ENCODE measurements around the gene SLC38A5. TPM values are rescaled to one million over a fixed set of nuclear protein-coding genes. Genes with fewer than 3 reads are reported as not detected.

Gene SLC38A5
- total RNA-seq, 1 donor from 2014 or later = 2.3 TPM

DNA sequence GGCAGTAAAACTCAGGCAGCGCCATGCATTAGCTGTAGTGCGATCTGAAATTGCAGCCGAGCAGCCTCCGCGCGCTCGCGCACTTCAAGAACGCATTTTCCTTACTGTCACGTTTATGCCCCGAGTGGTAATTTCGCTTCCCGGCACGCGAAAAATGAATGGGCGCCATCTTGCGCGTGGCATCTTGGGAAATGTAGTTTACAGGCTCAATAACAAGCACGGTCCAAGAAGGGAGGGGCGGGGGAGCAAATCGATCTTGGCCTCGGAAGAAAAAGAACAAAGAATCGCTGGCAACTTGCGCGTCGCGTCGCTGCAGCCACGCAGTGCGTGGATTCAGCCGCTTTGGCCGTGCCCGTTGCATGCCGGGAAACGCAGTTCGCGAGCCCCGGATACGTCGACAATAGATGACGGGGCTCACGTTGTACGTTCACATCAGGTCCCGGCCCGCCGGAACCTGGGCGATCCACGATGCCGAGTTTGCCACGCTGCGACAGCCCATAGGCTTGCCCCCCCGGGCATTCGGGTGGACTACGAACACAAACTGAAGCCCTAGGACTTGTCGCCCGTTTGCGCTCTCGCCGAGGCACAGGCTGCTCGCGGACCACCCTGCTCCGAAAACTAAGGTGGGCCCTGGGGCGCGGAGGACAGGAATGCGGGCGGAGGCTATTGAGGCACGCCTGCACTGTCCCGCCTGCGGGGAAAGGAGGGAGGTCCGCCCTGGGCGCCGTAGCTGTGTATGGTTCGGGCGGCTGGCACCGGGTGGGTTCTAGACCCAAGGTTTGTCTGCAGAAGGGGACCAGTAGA lies 5.9 kb upstream of the SLC38A5 start, which contains the start of gene FTSJ1:
FTSJ1 (plus strand) TSS at position 426 of the 804 bp plus-strand sequence. CDS start 1,849 bp downstream, outside the sequence.
- H2AFZ ChIP-seq (replicated peaks) = peak within 1 kb of the TSS; percentile 86

GRCh38 chrX:48475296-48475695 lies 5.2 kb upstream of the SLC38A5 start:
- Histone ChIP-seq H2AFZ (replicated peaks) (peak overlapping the region; percentile 86), H3K4me2 (peak overlapping the region; percentile 81), H3F3A (ENCODE audit: low read depth) (peaks cover 15% of the 10 kb centered on the region), H3K79me2 (ENCODE audit: low read depth) (peaks cover 22% of the 10 kb centered on the region), H3K4me3 (peak overlapping the region; percentile 62), H3K27me3 (no peaks in the 10 kb centered on the region), H3K9me3 (ENCODE audit: low read depth) (no peaks in the 10 kb centered on the region), H3K9ac (no peak overlapping the region), H3K4me1 (peaks cover 15% of the 10 kb centered on the region), H3K36me3 (no peaks in the 10 kb centered on the region), H4K20me1 (ENCODE audit: low read depth) (no peaks in the 10 kb centered on the region), H3K27ac (no peak overlapping the region)
- Mint-ChIP-seq H3K4me1 (peaks cover 36% of the 10 kb centered on the region), H3K9me3 (peaks cover 20% of the 10 kb centered on the region), H3K4me3 (peak overlapping the region; percentile 91), H3K27ac (no peak overlapping the region), H3K27me3 (ENCODE audit: insufficient read depth, low read depth) (peaks cover 5% of the 10 kb centered on the region), H3K36me3 (peaks cover 3% of the 10 kb centered on the region)
- no peak for DNase-seq (ENCODE audit: low spot score)
- no peak for TF ChIP-seq EZH2 (IDR thresholded peaks at IDR 0.05)
- no peak for TF ChIP-seq EZH2phosphoT487 (IDR thresholded peaks at IDR 0.05)
- TF ChIP-seq, protein P1, sequence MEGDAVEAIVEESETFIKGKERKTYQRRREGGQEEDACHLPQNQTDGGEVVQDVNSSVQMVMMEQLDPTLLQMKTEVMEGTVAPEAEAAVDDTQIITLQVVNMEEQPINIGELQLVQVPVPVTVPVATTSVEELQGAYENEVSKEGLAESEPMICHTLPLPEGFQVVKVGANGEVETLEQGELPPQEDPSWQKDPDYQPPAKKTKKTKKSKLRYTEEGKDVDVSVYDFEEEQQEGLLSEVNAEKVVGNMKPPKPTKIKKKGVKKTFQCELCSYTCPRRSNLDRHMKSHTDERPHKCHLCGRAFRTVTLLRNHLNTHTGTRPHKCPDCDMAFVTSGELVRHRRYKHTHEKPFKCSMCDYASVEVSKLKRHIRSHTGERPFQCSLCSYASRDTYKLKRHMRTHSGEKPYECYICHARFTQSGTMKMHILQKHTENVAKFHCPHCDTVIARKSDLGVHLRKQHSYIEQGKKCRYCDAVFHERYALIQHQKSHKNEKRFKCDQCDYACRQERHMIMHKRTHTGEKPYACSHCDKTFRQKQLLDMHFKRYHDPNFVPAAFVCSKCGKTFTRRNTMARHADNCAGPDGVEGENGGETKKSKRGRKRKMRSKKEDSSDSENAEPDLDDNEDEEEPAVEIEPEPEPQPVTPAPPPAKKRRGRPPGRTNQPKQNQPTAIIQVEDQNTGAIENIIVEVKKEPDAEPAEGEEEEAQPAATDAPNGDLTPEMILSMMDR (IDR thresholded peaks at IDR 0.05) = no peak

More for the DNA sequence above, 5.9 kb upstream of the SLC38A5 start, which contains the start of gene FTSJ1:
- Mint-ChIP-seq H3K27ac (peak within 1 kb of the TSS; percentile 85), H3K4me3 (peak within 1 kb of the TSS; percentile 91), H3K27me3 (ENCODE audit: insufficient read depth, low read depth) (peaks cover 5% of the 10 kb centered on the region), H3K36me3 (peaks cover 3% of the 10 kb centered on the region), H3K4me1 (peaks cover 36% of the 10 kb centered on the region), H3K9me3 (peaks cover 17% of the 10 kb centered on the region)
- TF ChIP-seq EZH2phosphoT487 (IDR thresholded peaks at IDR 0.05) = no peak
- TF ChIP-seq, protein P1 (IDR thresholded peaks at IDR 0.05) = no peak
- TF ChIP-seq EZH2 (IDR thresholded peaks at IDR 0.05) = no peak
- peaks cover 15% of the 10 kb centered on the region for H3K4me1 ChIP-seq
- H3K79me2 ChIP-seq (ENCODE audit: low read depth) = peaks cover 22% of the 10 kb centered on the region
- H4K20me1 ChIP-seq (ENCODE audit: low read depth) = no peaks in the 10 kb centered on the region
- H3K4me3 ChIP-seq = peak within 1 kb of the TSS; percentile 62
- peak; percentile 62 for DNase-seq (ENCODE audit: low spot score)
- H3K4me2 ChIP-seq = peak within 1 kb of the TSS; percentile 81
- peaks cover 15% of the 10 kb centered on the region for H3F3A ChIP-seq (ENCODE audit: low read depth)
- no peaks in the 10 kb centered on the region for H3K27me3 ChIP-seq
- no peaks in the 10 kb centered on the region for H3K9me3 ChIP-seq (ENCODE audit: low read depth)
- no peak within 1 kb of the TSS for H3K27ac ChIP-seq
- no peaks in the 10 kb centered on the region for H3K36me3 ChIP-seq
- peak within 1 kb of the TSS; percentile 57 for H3K9ac ChIP-seq

- Histone ChIP-seq H3K36me3 (no peaks in the 10 kb centered on the region), H4K20me1 (ENCODE audit: low read depth) (no peaks in the 10 kb centered on the region), H2AFZ (replicated peaks) (no peak overlapping the region), H3K4me1 (peaks cover 15% of the 10 kb centered on the region), H3K79me2 (ENCODE audit: low read depth) (peaks cover 22% of the 10 kb centered on the region), H3F3A (ENCODE audit: low read depth) (peaks cover 15% of the 10 kb centered on the region), H3K9ac (no peak overlapping the region), H3K4me2 (peak overlapping the region; percentile 81), H3K9me3 (ENCODE audit: low read depth) (no peaks in the 10 kb centered on the region), H3K27ac (no peak overlapping the region), H3K27me3 (no peaks in the 10 kb centered on the region), H3K4me3 (no peak overlapping the region)
- H3K27ac Mint-ChIP-seq = no peak overlapping the region
- peaks cover 5% of the 10 kb centered on the region for H3K27me3 Mint-ChIP-seq (ENCODE audit: insufficient read depth, low read depth)
- H3K4me1 Mint-ChIP-seq = peaks cover 36% of the 10 kb centered on the region
- peaks cover 20% of the 10 kb centered on the region for H3K9me3 Mint-ChIP-seq
- DNase-seq (ENCODE audit: low spot score) = no peak
- H3K36me3 Mint-ChIP-seq = peaks cover 3% of the 10 kb centered on the region
- TF ChIP-seq, protein P1 (IDR thresholded peaks at IDR 0.05) = no peak
- TF ChIP-seq EZH2 (IDR thresholded peaks at IDR 0.05) = no peak
- no peak for TF ChIP-seq EZH2phosphoT487 (IDR thresholded peaks at IDR 0.05)
- peak overlapping the region; percentile 91 for H3K4me3 Mint-ChIP-seq
These were observed 4.5 kb upstream of the SLC38A5 start for GRCh38 chrX:48474581-48474980.

All from neural progenitor cell (in vitro differentiated cells).